IPS-15b (cell line): Measurements from ENCODE around the gene CFAP97D2.

Source experiments
- H3K27me3 ChIP-seq: one replicate; pipeline ENCODE4 v1.6.1; 2013; ENCODE audit warnings: low read length; ENCODE audit not compliant: control insufficient read depth, insufficient read depth
- H3K36me3 ChIP-seq: one replicate; pipeline ENCODE4 v1.6.1; 2013; ENCODE audit warnings: low read length; ENCODE audit not compliant: control insufficient read depth, insufficient read depth
- H3K4me1 ChIP-seq: one replicate; pipeline ENCODE4 v1.6.1; 2013; ENCODE audit warnings: mild to moderate bottlenecking, low read length; ENCODE audit not compliant: control insufficient read depth, insufficient read depth
- H3K4me3 ChIP-seq: one replicate; pipeline ENCODE4 v1.5.1; 2013; ENCODE audit warnings: low read depth, low read length
- H3K9ac ChIP-seq: one replicate; pipeline ENCODE4 v1.6.1; 2013; ENCODE audit warnings: low read depth, mild to moderate bottlenecking, low read length
- H3K9me3 ChIP-seq: one replicate; pipeline ENCODE4 v1.6.1; 2013; ENCODE audit warnings: mild to moderate bottlenecking, low read length; ENCODE audit not compliant: control insufficient read depth, insufficient read depth

Gene CFAP97D2

DNA sequence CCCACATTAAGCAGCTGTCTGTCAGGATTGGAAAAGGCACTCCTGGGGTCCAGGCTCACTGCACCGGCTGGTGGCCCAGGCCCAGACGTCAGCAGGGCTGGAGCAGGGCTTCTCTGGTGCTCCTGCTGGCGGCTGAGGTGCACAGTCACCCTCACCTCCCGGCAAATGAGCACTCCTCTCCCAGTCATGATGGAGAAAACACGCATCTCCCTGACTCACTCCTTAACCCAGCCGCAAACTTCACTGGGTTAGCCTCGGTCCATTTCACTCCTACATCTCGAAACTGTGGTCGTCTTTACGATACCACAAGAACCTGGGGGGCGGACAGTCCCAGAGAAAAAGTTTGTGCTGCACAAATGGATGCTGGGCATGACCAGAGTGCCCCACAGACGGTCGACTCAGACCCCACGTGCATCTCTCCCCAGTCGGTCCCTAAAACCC is 43.3 kb upstream of the CFAP97D2 start:
- Histone ChIP-seq H3K9me3 (no peaks in the 10 kb centered on the region), H3K27me3 (no peaks in the 10 kb centered on the region), H3K36me3 (no peaks in the 10 kb centered on the region), H3K9ac (no peak overlapping the region), H3K4me1 (peaks cover 3% of the 10 kb centered on the region), H3K4me3 (no peak overlapping the region)

DNA sequence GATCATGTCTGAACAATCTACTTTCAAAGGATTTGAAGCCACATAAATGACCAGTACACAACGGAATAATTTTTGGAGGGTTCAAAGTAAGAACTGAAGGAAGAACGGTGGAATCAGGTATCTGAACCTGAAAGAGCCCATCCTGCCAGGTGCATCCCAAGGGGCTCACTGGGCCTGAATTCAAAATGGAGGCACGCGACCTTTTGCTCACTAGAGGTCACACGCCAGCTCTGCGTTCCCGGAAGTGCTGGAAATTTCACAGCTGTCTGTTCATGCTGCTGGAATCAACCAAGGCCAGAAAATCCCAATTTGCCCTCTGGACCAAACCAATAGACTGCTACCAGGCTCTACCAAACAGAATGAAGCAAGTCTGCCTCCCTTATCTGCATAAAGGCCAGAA is 42.5 kb upstream of the CFAP97D2 start:
- H3K4me3 ChIP-seq: no peak overlapping the region
- no peaks in the 10 kb centered on the region for H3K9me3 ChIP-seq
- H3K27me3 ChIP-seq: no peaks in the 10 kb centered on the region
- no peaks in the 10 kb centered on the region for H3K36me3 ChIP-seq
- H3K9ac ChIP-seq: no peak overlapping the region
- H3K4me1 ChIP-seq: no peaks in the 10 kb centered on the region

DNA sequence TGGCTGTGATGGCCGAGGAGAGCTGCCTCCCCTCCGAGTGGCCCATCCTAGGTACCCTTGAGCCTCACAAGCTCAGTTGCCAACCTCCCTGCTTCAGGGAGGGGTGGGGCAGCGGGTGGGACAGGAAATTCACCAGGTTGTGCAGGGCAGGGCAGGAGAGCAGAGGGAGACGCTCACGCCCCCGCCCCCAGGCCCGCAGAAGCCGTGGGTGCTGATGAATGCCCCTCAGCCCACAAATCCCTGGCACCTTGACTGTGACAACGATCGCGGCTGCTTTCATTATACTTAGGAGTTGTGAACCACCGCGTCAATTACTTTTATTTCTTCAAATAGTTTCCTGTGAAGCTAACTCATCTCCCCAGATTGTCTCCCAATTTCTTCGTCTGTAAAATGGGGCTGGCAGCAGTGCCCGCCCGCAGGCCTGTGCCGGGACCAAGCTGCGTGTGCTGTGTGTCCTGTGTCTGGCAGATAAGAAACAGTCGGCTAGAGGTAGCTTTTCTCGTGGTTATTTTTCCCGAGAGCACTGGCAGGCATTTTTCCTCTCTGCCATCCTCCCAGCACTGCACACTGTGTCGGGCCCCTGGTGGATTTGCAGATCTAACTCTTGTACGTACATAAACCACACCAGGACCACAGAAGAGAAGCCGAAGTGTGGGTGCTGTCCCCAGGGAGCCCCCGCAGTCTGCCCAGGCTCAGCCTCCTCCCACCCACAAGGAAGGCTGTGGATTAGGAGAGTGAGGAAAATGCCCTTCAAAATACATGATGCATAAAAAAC is 38.7 kb upstream of the CFAP97D2 start:
- Histone ChIP-seq H3K36me3 (no peaks in the 10 kb centered on the region), H3K27me3 (no peaks in the 10 kb centered on the region), H3K4me1 (no peaks in the 10 kb centered on the region), H3K9ac (no peak overlapping the region), H3K9me3 (no peaks in the 10 kb centered on the region), H3K4me3 (no peak overlapping the region)

DNA sequence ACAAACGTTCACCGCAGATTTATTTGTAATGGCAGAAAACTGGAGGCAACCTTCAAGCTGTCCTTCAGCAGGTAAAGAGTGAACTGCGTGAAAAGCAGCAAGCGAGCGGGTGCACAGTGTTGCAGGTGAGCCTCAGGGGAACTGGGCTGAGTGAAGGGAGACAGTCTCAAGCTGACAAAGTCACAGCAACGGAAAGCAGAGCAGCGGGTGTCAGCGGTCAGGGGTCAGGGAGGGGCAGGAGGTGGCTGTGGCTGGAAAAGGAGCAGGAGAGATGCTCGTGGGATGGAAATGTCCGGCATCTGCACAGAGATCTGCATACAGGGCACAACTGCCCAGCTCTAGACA is 38.2 kb upstream of the CFAP97D2 start:
- Histone ChIP-seq H3K4me1 (no peaks in the 10 kb centered on the region), H3K9me3 (no peaks in the 10 kb centered on the region), H3K4me3 (no peak overlapping the region), H3K27me3 (no peaks in the 10 kb centered on the region), H3K9ac (no peak overlapping the region), H3K36me3 (no peaks in the 10 kb centered on the region)

DNA sequence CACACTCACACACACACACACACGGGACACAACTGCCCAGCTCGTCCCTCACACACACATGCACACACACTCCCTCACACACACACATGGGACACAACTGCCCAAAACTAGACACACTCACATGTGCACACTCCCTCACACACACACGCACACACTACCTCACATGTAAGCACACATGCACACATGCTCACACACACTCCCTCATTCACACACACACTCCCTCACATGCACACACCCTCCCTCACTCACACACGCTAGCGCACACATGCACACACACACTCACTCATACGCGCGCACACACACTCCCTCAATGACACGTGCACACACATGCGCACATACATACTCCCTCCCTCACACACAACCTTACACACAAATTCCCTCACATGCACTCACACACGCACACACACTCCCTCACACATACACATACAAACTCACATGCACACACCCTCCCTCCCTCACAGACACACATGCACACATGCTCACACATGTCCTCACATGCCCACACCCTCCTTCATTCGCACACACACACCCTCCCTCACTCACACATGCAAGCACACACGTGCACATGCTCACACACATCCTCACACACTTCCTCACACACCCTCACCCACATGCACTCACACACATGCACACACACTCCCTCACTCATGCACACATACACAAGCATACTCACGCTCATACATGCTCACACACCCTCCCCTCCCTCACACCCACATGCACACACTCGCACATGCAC is 37.6 kb upstream of the CFAP97D2 start:
- Histone ChIP-seq H3K27me3 (no peaks in the 10 kb centered on the region), H3K4me3 (no peak overlapping the region), H3K36me3 (no peaks in the 10 kb centered on the region), H3K9me3 (no peaks in the 10 kb centered on the region), H3K9ac (no peak overlapping the region), H3K4me1 (no peaks in the 10 kb centered on the region)

DNA sequence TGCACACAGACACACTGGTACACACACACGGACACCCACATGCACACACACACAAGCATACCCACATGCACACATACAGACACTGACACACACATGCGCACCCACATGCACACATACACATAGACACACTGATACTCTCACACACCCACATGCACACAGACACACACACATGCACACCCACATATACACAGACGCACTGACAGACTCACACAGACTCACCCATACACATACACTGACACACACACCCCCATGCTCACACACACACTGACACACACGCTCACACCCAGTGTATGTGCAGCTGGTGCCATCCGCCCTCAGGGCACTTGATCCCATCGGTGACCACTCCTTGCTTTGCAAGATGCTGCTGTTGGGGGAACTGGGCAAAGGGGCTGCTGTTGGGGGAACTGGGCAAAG is 36.9 kb upstream of the CFAP97D2 start:
- H3K36me3 ChIP-seq: no peaks in the 10 kb centered on the region
- H3K9me3 ChIP-seq: no peaks in the 10 kb centered on the region
- no peaks in the 10 kb centered on the region for H3K27me3 ChIP-seq
- H3K4me1 ChIP-seq: no peaks in the 10 kb centered on the region
- H3K4me3 ChIP-seq: no peak overlapping the region
- H3K9ac ChIP-seq: no peak overlapping the region

DNA sequence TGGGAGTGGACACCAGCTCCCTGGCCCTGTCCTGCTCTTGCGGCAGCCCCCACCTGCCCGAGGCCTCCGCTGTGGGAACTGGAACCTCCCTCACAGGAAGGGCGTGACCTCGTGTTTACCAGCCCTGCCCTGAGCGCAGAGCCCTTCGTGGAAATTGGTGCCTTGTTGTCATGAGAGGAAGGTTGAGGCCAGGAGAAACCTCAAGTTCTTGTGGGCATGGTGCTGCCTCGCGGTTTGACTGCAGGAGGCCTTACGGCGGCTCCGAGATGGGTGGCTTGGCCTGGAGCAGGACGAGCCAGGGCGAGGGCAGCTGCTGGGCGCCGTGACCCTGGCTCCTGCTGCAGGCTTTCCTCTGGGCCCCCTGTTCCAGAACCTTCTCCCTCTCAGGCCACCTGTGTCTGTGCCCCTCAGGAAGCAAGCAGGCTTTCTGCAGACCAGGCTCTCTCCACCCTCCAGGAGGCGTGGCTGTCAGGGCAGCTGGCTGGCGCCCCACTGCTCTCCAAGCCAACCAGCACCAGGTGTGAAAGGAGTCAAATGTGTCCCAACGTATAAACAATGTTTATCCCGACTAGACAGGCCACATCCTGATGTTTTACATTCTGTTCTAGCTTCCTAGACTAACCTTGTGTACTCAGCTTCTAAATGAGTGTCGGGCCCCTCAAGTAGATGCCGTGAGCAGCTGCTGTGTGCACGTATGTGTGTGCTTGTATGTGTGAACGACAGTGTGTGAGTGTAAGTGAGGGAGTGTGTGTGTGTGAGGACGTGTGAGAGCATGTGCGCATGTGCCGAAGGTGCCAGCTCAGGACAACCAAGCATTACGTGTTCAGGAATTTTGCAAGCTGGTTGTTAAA is 36.2 kb upstream of the CFAP97D2 start:
- no peak overlapping the region for H3K9ac ChIP-seq
- no peaks in the 10 kb centered on the region for H3K36me3 ChIP-seq
- no peaks in the 10 kb centered on the region for H3K4me1 ChIP-seq
- no peaks in the 10 kb centered on the region for H3K27me3 ChIP-seq
- H3K9me3 ChIP-seq: no peaks in the 10 kb centered on the region
- H3K4me3 ChIP-seq: no peak overlapping the region

DNA sequence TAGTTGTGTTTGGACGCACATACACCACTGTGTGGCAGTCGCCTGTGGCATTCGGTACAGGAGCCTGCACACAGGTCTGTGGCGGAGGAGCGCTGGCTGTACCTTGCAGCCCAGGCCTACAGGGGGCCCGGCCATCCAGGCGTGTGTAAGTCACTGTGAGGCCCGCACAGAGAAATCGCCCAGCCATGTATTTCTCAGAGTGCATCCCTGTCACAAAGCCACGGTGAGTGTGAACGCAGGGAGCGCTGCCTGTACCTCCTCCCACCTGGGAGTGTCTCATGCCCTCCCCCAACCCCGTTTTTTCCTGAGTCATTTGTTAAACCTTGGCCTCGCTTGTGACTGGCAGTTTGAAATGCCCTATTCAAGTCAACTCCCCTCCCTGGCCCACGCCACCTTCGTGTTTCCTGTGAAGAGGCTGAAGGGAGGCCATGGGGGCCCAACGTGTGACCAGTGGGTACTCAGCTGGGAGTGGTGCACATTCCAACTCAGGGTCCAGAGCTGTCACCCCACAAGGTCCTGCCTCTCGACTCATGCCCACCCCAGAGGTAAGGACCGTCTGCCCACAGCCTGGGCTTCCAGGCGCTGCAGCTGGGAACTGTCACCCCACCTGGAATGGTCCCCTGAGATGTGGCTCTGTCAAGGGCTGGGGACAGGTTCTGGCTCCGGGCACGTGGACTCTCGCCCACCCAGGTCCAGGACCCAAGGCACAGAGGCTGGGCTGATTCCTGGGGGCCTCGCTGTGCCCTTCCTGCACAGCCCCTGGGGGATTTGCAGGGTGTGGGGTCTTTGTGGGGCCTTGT is 35.1 kb upstream of the CFAP97D2 start:
- Histone ChIP-seq H3K9me3 (no peaks in the 10 kb centered on the region), H3K4me3 (no peak overlapping the region), H3K27me3 (no peaks in the 10 kb centered on the region), H3K9ac (no peak overlapping the region), H3K4me1 (no peaks in the 10 kb centered on the region), H3K36me3 (no peaks in the 10 kb centered on the region)

DNA sequence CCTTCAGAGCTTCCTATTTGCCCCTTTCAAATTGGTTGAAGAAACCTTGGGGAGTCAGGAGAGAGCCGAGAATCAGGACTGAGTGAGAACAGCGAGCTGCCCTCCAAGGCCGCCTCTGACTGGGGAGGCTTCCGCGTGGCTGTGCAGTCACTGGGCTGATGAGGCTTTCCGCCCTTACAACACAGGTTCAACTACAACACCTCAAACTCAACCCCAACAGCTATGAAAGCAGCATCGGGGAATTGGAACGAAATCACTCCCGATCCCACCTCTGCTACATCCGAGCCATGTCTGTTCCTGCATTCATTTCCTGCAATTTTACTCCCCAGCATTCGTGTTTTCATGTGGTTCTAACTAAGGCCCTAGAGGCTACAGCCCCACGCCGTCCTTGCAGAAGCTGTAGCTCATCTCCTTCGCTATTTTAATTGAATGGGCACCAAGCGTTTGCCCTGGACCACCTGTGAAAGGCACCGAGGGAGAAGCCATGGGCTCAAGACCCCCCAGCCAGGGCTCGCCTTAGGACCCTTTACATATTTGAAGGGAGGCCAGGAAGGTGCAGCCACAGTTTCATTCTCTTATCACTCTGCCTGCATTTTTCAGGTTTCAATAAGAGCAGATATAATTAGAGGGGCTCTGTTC is 34.3 kb upstream of the CFAP97D2 start:
- Histone ChIP-seq H3K9me3 (no peaks in the 10 kb centered on the region), H3K9ac (no peak overlapping the region), H3K4me3 (no peak overlapping the region), H3K27me3 (no peaks in the 10 kb centered on the region), H3K36me3 (no peaks in the 10 kb centered on the region), H3K4me1 (no peaks in the 10 kb centered on the region)

DNA sequence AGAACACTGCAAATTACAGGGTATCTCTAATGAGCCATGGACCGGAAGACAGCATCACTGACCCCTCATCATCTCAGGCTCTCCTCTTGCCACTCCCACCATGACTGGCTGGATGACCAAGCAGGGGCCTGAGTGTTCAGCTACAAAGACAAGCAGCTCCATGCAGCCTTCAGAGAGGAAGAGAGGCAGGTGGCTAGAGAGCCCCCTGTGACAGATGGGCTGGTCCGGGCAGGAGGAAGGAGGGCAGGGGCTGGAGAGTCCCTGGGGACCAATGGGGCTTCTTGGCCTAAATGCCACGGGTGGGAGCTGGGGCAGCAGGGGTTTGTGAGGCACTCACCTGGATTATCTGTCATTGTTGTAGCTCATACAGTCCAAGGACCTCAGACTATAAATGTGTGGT is 33.8 kb upstream of the CFAP97D2 start:
- Histone ChIP-seq H3K27me3 (no peaks in the 10 kb centered on the region), H3K4me1 (no peaks in the 10 kb centered on the region), H3K36me3 (no peaks in the 10 kb centered on the region), H3K9me3 (no peaks in the 10 kb centered on the region), H3K4me3 (no peak overlapping the region), H3K9ac (no peak overlapping the region)

DNA sequence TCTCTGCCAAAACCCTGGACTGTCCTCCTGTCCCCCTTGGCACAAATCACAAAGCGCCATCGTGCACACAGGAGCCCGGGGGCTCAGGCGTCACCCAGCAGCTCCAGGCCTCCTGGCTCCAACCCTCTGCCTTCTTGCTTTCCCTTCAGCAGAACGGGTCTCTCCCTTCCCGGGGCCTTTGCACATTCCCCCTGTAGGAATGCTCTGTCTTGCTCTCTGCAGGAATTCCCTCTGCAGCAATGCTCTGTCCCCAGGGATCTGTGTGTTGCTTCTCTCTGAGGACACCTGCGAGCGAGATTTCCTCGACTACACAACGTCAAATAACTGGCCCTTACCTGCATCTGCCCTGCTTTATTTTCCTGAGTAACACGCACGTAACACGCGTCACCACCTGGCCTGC is 33.3 kb upstream of the CFAP97D2 start:
- Histone ChIP-seq H3K9ac (no peak overlapping the region), H3K27me3 (no peaks in the 10 kb centered on the region), H3K36me3 (no peaks in the 10 kb centered on the region), H3K4me3 (no peak overlapping the region), H3K4me1 (no peaks in the 10 kb centered on the region), H3K9me3 (no peaks in the 10 kb centered on the region)
